Islet precursor cell (in vitro differentiated cells): ENCODE data around the gene USP49.
A peak's percentile ranks its signal among the peaks of the same experiment; 100 is the strongest.
"Not testable (repeated sequence)": the region's sequence is repeated elsewhere in the genome, so short reads cannot be mapped to it uniquely, and the experiment has no call there.

Experiments
- DNase-seq: peaks from one replicate; pipeline ENCODE4 v3.0.0-alpha.2; 2018

USP49 gene

DNA sequence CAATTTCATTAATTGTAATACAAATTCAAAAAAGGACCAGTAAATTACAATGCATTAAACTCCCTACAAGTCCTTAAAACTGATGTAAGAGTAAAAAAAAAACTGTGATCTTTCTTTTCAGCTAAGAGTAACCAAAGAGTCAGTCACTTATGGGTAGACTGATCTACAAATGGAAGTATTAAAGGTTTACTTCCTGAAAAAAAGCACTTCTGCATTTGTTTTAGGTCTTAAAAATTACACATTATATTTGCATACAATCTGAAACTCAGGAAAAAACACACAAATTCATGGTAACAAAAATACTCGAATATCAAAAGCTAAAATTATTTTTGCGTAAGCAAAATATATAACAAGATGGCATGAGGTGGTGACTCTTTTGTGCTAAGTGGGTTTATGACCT, 23.5 kb downstream of the USP49 start:
- DNase-seq, result no peak

DNA sequence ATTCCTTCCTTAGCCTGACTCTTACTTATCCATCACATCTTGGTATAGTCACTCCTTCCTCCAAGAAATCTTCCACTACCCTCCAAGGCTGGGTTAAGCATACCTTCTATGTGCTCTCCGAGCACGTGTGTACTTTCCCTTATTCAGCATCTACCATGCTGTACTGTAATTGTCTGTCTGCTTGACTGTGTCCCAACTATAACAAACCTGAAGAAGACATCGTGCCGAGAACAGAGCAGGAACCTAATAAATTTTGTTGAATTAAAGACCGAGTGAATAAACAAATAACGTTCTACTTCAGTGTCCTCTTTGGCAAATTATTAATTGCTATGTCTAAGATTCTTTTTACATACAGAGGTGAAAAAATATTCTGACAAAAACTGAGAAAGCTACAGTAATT, 35.8 kb downstream of the USP49 start:
- DNase-seq, result no peak

DNA sequence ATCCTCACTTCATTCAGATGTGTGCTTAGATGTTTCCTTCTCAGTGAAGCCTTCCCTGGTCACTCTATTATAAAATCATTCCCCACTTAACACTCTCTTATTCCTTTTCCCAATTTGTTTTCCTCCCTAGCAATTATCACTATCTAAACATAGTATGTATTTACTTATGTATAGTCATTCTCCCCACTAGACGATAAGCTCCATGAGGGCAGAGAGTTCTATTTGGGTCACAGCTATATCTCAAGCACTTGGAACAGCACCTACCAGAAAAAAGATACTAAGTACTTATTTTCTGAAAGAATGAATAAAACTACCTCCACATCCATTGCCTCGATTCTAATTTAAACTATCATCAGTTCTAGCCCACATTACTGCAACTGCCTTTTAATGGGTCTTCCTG, 36.5 kb downstream of the USP49 start:
- no peak for DNase-seq

DNA sequence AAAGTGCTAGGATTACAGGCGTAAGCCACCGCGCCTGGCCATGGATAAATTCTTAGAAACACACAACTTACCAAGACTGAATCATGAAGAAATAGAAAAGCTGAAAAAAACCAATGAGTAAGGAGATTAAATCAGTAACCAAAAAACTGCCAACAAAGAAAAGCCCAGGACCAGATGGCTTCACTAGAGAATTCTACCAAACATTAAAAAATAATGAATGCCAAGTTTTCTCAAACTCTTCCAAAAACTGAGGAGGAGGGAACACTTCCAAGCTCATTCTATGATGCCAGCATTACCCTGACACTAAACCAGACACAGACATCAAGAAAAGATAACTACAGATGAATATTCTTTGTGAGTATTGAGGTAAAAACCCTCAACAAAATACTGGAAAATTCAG, 44.3 kb downstream of the USP49 start:
- DNase-seq, result no peak

DNA sequence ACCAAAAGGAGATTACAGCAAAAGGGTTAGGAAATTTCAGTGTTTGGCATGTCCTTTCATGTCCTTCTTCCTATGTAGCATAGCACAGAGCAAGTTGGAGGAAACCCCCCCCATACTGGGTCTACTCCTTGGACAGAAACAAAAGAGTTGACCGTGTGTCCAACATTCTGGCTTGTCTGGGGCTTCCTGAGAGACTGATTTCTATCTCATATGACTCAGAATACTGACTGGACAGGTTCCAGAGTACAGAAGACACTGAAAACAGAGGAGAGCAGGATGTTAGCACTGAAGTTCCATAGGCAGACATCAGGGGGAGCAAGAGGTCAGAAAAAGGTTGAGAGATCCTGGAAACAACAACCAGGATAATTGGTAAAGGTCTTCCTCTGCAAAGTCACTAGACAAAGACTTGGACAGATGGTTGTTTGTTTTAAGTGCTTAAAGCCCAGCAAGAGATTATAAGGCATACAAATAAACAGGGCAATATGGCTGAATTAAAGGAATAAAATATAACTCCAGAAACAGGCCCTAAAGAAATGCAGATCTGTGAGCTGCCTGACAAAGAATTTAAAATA, 48.4 kb downstream of the USP49 start:
- DNase-seq, result peak; percentile 95

DNA sequence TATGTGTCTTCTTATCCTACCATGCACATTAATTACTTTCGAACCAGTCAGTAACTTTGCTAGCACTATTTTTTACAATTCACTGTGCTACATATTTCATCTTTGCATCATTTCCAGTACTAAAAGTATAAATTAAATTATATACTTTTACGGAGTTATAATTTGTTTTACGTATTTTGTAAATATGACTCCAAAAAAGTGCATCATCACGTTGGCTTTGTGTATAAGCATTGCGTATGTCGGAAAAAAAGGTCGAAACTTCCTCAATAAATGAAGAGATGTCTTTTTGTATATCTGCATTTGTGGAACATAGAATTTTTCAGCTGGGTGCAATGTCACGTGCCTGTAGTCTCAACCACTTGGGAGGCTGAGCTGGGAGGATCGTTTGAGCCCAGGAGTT, 52.0 kb downstream of the USP49 start:
- DNase-seq, result no peak

DNA sequence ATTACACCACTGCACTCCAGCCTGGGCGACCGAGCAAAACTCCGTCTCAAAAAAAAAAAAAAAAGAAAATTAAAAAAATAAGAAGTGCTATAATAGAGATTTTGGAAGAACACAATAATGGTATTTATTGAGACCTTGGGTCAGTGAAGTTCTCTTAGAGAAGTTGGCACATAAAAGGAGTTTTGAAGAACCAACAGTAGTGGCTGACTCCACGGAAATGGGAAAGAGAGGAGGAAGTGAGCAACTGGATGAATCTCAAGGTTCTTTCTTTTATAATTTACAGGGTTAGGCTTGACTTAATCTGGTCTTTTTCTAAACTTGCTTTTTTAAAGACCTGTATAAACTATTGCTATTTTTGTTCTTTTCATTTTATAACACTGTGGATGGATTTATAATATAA, 54.8 kb downstream of the USP49 start:
- no peak for DNase-seq

DNA sequence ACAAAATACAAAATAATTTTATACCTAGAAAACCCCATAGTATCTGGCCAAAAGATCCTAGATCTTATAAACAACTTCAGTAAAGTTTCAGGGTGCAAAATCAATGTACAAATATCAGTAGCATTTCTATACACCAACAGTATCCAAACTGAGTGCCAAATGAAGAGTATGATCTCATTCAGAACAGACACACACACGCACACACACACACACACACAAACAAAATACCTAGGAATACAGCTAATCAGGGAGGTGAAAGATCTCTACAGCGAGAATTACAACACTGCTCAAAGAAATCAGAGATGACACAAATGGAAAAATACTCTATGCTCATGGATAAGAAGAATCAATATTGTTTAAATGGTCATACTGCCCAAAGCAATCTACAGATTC, 58.5 kb downstream of the USP49 start:
- DNase-seq, result no peak

DNA sequence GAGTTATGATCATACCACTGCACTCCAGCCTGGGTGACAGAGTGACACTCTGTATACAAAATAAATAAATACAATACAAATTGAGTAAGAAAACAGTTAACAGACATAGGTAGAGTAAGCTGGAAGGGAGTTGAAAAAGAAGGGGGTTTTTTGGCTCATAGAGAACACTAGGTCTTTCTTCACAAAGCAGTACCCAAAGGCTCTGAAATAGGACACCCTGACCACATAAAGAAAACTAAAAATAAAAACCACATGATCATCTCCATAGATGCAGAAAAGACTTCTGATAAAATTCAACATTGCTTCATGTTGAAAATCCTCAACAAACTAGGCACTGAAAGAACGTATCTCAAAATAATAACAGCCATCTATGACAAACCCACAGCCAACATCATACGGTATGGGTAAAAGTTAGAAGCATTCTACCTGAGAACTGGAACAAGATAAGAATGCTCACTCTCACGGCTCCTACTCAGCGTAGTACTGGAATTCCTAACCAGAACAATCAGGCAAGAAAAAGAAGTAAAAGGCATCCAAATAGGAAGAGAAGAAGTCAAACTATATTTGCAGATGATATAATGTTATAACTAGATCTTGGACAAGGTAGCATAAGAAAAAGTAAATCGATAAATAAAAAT, 59.0 kb downstream of the USP49 start:
- DNase-seq, result no peak

DNA sequence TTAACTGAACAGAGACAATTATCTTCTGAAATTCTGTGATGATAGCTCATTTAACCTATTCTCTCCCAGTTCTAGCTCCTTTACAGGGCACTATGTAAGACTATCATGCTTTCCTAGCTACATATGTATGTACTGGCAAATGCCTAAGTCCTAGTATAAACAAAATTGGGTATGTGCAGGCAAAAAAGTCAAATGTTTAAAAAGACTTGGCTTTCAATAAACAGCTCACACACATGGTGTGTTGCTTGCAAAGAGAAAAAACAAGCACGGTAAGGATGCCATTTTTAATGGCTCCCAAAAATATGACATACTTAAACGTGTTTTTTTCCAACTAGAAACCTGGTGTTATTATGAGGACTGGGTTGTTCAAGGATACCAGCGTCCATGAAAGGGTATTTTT, 62.9 kb downstream of the USP49 start:
- DNase-seq, result no peak

DNA sequence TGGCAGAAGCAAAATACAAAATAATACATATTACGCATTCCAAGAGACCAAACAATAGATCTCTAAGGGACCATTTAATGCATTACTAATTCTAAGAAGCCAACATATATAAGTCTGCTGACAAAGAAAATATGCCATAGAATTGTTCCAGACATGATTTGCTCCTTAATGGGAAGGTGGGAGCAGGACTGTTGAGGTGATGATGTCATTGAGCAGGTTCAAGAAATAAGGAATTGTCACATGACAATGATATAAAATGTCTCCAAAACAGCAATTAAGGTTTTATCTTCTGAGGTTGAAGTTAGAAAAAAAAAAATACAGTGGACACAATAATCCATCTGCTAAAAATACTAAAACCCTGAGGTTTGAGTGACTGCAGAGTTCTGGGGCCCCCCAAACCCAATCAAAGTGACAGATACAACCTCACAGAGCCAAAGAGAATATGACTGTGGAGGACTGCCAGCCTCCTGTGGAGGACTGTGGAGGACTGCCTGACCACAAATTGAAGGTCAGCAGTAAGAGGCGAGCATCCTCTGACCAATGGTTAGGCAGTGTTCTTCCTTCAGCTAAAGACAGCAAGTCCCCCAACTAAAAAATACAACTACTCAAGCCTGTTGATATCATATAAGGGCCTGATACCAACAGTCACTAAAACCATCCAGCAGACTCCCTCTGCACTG, 68.7 kb downstream of the USP49 start:
- DNase-seq, result no peak

DNA sequence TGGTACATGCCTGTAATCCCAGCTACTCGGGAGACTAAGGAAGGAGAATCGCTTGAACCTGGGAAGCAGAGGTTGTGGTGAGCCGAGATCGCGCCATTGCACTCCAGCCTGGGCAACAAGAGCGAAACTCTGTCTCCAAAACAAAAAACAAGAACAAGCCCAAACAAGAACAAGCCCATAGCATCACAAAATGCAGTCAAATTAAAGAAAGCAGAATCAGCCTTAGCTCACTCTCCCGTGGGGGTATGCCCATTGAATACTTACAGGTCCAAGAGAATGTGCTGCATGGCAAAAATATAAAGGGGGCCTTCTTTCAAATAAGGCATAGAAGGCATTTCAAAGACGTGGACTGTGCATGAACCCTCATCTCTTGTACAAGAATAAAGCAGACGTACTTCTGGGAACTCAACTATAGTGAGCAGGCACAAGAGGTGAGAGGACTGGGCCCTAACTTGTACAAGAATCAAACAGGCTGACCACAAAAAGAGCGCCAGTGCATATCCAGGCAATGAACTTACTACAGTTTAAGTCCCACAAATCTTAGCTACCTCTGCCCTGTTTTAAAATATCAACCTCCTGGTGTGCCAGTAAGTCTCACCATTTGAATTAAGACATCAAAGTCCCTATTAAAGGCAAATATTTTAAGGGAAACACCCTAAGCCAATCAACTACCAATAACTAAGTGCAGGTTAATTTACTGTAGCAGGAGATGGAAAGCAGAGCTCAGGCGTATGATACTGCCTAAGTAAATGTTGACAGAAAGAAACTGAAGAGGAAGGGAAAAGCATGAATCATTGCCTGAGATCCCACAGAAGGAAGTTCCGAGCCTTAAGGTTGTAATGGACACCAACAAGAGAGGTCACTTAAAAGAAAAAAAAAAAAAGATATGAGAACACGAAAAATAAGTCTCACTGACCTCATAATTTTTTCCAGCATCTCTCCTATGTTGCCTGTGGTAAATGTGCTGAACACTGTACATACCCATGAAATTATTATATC, 70.3 kb downstream of the USP49 start:
- DNase-seq, result no peak

DNA sequence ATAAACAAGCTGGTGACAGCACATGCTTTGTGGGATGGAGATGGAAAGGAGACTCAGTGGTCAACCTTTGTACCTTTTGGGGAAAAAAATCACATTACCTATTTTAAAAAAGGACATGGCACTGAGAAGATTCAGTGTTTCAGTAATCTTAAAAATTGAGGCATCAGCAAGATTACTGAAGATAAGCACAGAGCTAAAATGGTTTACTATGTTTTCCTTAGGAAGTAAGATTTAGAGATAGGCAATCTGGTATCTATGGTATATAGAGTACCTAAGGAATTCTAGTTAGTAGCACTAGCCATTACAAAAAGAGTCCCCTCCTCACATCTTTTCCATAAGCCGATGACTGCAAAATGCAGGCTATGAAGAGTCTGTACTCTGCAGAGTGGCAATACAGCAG, 72.0 kb downstream of the USP49 start:
- DNase-seq, result no peak

DNA sequence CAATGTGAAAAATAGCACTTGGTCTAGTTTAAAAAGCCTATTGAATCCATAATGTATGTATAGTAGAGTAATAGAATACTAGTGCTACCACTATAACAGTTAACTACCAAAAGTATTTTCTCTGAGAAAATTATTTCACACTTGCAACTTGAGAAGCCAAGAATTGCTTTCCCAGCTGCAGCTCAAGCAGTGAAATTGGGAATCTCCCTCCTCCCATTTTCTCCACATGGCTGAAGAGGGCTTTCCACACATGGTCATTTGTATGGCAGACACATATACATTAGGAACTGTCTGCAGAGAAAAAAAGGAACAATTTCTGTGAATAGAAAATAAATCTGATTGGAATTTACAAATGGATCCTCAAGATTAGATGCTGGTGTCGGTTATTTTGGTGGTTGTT, 73.2 kb downstream of the USP49 start:
- DNase-seq, result no peak

DNA sequence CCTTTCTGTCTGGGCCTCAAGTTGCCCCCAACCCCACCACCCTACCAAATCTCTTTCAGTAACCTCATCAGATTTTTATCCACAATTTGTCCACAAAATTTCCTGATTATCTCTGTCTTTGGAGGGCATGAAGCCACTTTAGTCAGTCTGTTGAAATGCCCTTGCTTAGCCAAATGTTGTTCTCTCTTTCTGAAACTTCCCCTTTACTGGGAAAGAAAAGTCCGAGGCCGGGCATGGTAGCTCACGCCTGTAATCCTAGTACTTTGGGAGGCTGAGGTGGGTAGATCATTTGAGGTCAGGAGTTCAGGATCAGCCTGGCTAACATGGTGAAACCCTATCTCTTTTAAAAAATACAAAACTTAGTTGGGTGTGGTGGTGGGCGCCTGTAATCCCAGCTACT, 73.9 kb downstream of the USP49 start:
- DNase-seq, result no peak

DNA sequence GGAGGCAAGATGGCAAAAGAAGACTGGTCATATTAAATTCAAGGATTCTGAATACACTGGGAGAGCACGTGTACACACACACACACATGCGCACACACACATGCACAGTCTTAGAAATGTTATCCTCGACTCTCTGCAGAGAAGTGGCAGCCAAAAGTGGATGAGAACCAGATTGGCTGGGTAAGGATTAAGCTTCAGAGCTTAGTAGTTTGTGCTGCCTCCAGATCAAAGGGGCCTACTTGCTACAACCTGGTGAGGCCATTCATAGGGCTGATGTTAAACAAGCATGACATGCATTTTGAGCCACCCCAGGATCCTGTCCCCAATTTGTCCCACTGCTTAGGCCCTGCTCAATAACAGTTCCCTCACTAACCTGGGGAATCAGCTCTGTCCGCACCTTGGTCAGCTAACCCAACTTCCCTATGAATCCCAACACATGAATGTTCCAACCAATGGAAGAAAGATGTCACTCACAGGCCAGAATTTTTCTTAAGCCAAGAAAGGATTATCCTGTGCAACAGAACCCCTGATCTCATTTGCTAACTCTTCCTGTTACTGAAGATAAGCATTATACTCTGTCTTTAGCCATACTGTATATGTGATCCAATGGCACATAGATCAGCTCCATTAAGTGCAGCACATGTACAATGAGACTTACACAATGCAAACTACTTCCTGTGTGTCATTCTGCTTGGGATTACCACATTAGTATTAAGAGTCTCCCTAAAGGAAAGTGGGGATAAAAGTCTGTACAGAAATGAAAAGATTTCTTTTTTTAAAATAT, 76.7 kb downstream of the USP49 start:
- DNase-seq, result no peak

DNA sequence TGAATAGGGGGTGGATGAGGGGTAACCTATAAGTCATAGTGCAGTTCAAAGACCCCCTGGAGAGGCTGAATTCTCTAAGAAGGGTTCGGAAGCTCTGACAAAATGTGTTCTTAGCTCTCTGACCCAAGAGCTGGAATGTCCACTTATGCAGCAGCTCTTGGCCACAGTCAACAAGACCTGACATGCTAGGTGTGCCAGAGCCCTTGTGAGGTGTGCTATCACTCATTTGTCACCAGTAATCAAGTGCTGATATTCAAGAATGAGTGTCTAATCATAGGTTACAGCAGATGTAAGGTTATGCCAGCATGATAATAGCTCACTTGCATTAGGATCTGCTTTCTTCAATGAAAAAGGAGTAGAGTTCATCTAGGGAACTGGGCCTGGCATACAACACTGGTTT, 79.6 kb downstream of the USP49 start:
- no peak for DNase-seq

DNA sequence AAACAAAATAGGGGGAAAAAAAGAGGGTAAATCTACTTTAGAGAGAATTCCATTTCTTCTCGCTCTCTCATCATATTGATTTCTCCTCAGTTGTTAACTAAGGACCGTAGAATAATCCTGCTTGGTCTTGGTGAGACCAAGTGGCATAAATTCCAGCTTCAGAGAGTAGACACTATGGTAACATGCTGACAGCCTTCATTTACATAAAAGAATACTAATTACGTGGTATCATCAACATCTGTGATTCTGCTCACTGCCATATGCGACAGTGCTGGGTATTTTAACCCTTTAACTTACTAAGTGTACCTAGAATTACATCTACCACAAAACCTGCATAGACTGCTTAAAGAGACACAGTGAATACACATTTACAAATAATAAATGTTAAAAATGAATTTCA, 80.5 kb downstream of the USP49 start:
- DNase-seq, result no peak

DNA sequence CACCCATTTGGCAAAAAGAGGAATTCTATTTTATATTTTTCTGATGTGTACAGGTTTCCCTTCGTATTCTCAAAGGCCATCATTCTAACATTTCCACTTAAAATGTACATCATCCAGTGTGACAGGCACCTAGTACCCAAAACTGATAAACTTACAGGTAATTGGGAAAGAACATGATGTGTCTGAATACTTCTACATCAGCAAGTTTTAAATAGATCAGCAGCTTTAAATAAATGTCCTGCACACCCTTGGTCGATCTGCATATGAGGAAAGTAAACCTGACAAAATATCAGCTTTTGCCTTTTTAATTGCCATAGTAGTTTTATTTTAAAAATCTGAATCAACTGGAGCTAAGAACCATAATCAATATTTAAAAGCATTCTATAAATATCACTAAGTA, 81.2 kb downstream of the USP49 start:
- no peak for DNase-seq

DNA sequence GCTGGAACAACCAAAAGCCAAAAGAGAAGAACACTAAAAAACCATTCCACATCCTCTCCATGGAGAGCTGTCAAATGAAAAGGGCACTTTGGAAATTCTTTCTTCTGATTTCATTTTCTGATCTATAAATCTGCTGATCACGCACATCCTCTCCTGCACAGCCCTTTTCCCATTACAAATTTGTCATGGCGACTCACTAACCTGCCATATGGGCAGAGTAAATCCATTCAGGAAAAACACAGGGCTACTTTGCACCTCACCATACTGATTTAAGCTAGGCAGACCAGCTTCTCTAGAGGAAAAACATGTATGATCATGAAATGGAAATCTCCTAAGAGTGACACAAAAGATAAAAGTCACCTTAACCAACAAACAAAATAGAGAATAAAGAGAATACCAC, 81.7 kb downstream of the USP49 start:
- DNase-seq, result no peak

DNA sequence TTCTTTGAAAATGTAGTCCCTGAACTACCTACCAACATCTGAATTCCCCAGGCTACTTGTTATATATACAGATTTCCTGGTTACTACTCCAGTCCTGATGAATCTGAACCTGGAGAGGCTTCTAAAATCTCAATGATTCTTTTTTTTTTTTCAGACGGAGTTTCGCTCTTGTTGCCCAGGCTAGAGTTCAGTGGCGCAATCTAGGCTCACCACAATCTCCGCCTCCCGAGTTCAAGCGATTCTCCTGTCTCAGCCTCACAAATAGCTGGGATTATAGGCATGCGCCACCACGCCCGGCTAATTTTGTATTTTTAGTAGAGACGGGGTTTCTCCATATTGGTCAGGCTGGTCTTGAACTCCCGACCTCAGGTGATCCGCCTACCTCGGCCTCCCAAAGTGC, 83.2 kb downstream of the USP49 start:
- not testable (repeated sequence) for DNase-seq

DNA sequence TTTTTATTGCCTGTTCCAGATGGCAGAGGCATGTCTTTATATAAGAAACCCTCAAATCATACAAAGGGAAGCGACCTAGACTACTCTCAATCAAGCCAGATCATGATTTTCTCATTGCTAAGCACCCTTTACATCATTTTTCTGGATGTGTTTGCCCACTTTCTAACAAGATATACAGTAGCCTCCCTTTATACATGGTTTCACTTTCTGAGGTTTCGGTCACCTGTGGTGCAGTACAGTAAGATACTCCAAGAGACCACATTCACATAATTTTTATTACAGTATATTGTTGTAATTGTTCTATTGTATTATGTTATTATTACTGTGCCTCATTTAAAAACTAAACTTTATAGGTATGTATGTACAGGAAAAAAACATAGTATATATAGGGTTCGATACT, 84.1 kb downstream of the USP49 start:
- DNase-seq, result no peak
